Endothelial cell of umbilical vein (primary cell): ENCODE data around the gene AK8. TPM values are rescaled to one million over a fixed set of nuclear protein-coding genes. Genes with fewer than 3 reads are reported as not detected.

Source experiments
- BruUV-seq: library from RNA; stranded (reverse); fragments of 400-500 nt; replicated peaks from 2 replicates; lab custom pipeline; 2021; lab: Mats Ljungman, UMichigan
- CTCF ChIA-PET: fragments of 300-600, 350-600 bp; sonication (Branson Sonifier 250); formaldehyde crosslinking; loops from one replicate; lab custom pipeline; 2021; ENCODE audit warnings: antibody characterized with exemption, inconsistent platforms; lab: Charles Lee
- POLR2A ChIA-PET: fragments of 300-600, 350-600 bp; sonication (Branson Sonifier 250); formaldehyde crosslinking; loops from one replicate; lab custom pipeline; 2021; ENCODE audit warnings: antibody characterized with exemption, inconsistent platforms; lab: Charles Lee
- DNase-seq: peaks from one replicate; pipeline ENCODE4 v3.0.0-alpha.2; 2011; ENCODE audit warnings: low read depth, low spot score
- FAIRE-seq: peaks from 2 replicates; lab custom pipeline; 2011; peaks lifted over from hg19 to GRCh38; lab: Jason Lieb, UNC
- H2AFZ ChIP-seq: 2 replicates; pipeline ENCODE4 v1.6.0; 2012; ENCODE audit warnings: low read depth, low read length, control low read depth, inconsistent platforms
- H3K27ac ChIP-seq: 2 replicates; pipeline ENCODE4 v1.5.1; 2011; ENCODE audit warnings: low read depth, mild to moderate bottlenecking, control low read depth, low read length, moderate library complexity; ENCODE audit not compliant: insufficient read depth
- H3K27me3 ChIP-seq, 2 experiments: 2 replicates each; pipeline versions ENCODE4 v1.6.0 to v1.6.1; 2011; ENCODE audit warnings: low read length in 2 of 2, mixed read lengths in 1 of 2; ENCODE audit not compliant: control insufficient read depth in 2 of 2, insufficient read depth in 2 of 2
- H3K36me3 ChIP-seq, 2 experiments: 2 replicates in 1 of 2; 3 replicates in 1 of 2; pipeline ENCODE4 v1.5.1; 2011; ENCODE audit warnings: low read length in 2 of 2, mild to moderate bottlenecking in 1 of 2, moderate library complexity in 1 of 2; ENCODE audit not compliant: control insufficient read depth in 2 of 2, insufficient read depth in 2 of 2; ENCODE audit errors: extremely low read depth in 1 of 2
- H3K4me1 ChIP-seq: 3 replicates; pipeline ENCODE4 v1.5.1; 2011; ENCODE audit warnings: mild to moderate bottlenecking, low read length; ENCODE audit not compliant: control insufficient read depth, insufficient read depth; ENCODE audit errors: extremely low read depth
- H3K4me2 ChIP-seq: 2 replicates; pipeline ENCODE4 v1.6.1; 2011; ENCODE audit warnings: low read length, control low read depth, mixed read lengths; ENCODE audit not compliant: insufficient read depth
- H3K4me3 ChIP-seq, 3 experiments: fragments of 200-600 bp in 1 of 3; sonication (generic), shearing (Covaris generic) in 1 of 3; replicated peaks in 1 of 3; 2 replicates each; pipeline ENCODE4 v1.5.1; 2011 to 2016; ENCODE audit warnings: control low read depth in 3 of 3, low read length in 3 of 3, mild to moderate bottlenecking in 2 of 3, inconsistent platforms in 1 of 3, low read depth in 1 of 3, moderate library complexity in 1 of 3; ENCODE audit not compliant: insufficient read depth in 1 of 3
- H3K79me2 ChIP-seq: 2 replicates; pipeline ENCODE4 v1.6.0; 2012; ENCODE audit warnings: low read length, inconsistent platforms; ENCODE audit not compliant: control insufficient read depth, insufficient read depth
- H3K9ac ChIP-seq: replicated peaks from 2 replicates; pipeline ENCODE3; 2011; ENCODE audit warnings: low read length, control low read depth; ENCODE audit not compliant: insufficient read depth; ENCODE audit errors: extremely low read depth
- H3K9me1 ChIP-seq: replicated peaks from 3 replicates; pipeline ENCODE4 v1.6.0; 2011; ENCODE audit warnings: mild to moderate bottlenecking, low read length; ENCODE audit not compliant: control insufficient read depth, insufficient read depth; ENCODE audit errors: extremely low read depth
- H3K9me3 ChIP-seq: replicated peaks from 2 replicates; pipeline ENCODE4 v1.5.1; 2012; ENCODE audit warnings: low read length, inconsistent platforms; ENCODE audit not compliant: control insufficient read depth, insufficient read depth
- H4K20me1 ChIP-seq: replicated peaks from 2 replicates; pipeline ENCODE3; 2011; ENCODE audit warnings: mild to moderate bottlenecking, low read length; ENCODE audit not compliant: control insufficient read depth, insufficient read depth; ENCODE audit errors: extremely low read depth
- CTCF ChIP-seq, 2 donors: IDR thresholded peaks; 1 replicate in 1 of 2; 2 replicates in 1 of 2; pipeline ENCODE4 v1.5.1; 2011; ENCODE audit warnings: low read length in 2 of 2, mild to moderate bottlenecking in 2 of 2, moderate library complexity in 2 of 2, control low read depth in 1 of 2, inconsistent platforms in 1 of 2, low read depth in 1 of 2; ENCODE audit not compliant: insufficient read depth in 1 of 2; ENCODE audit errors: extremely low read depth in 1 of 2
- EZH2 ChIP-seq: IDR thresholded peaks from 2 replicates; pipeline ENCODE4 v1.6.1; 2012; ENCODE audit warnings: borderline replicate concordance, low read depth, mild to moderate bottlenecking, moderate library complexity, low read length, inconsistent platforms; ENCODE audit not compliant: severe bottlenecking
- FOS ChIP-seq: IDR thresholded peaks from 2 replicates; pipeline ENCODE4 v1.6.1; 2011; ENCODE audit warnings: mild to moderate bottlenecking, low read length, moderate library complexity, borderline replicate concordance; ENCODE audit not compliant: insufficient read depth
- GATA2 ChIP-seq: IDR thresholded peaks from 2 replicates; pipeline ENCODE4 v1.7.0; 2011; ENCODE audit warnings: low read depth, mild to moderate bottlenecking, moderate library complexity, mixed read lengths, low read length; ENCODE audit not compliant: insufficient read length, insufficient read depth
- JUN ChIP-seq: IDR thresholded peaks from 2 replicates; pipeline ENCODE4 v1.6.1; 2011; ENCODE audit warnings: borderline replicate concordance, low read depth; ENCODE audit not compliant: insufficient read length, insufficient read depth
- MAX ChIP-seq: IDR thresholded peaks from 2 replicates; pipeline ENCODE4 v1.6.1; 2011; ENCODE audit not compliant: insufficient read depth, insufficient read length
- MYC ChIP-seq: IDR thresholded peaks from one replicate; pipeline ENCODE4 v1.6.1; 2011; ENCODE audit warnings: mild to moderate bottlenecking, low read depth, low read length
- POLR2A ChIP-seq: IDR thresholded peaks from 2 replicates; pipeline ENCODE4 v1.6.1; 2012; ENCODE audit warnings: low read depth, mild to moderate bottlenecking, control low read depth, low read length
- POLR2AphosphoS5 ChIP-seq: IDR thresholded peaks from 2 replicates; pipeline ENCODE4 v1.6.1; 2012; ENCODE audit warnings: low read depth, mild to moderate bottlenecking, control low read depth, low read length, moderate library complexity; ENCODE audit not compliant: insufficient read depth
- dilution Hi-C: fragments of 300-500 bp; cut with MboI; formaldehyde crosslinking; loops from one replicate; pipeline ENCODE4 v1.15.0; 2019; ENCODE audit warnings: low sequenced_read_pairs; ENCODE audit not compliant: extremely low pct_ligation_motif_present
- intact Hi-C: fragments of 100-400 bp; cut with micrococcal nuclease; formaldehyde crosslinking; loops from one replicate; pipeline ENCODE4 v1.10.0; 2022
- polyA plus RNA-seq, 4 experiments: library from polyadenylated mRNA; depleted of rRNA in 3 of 4; stranded (reverse) in 3 of 4; unstranded in 1 of 4; fragments of >200 nt; gene quantifications; 2 replicates each; pipeline versions ENCODE4 v1.2.1 to v1.2.3, GENCODE V29; 2011 to 2012; ENCODE audit warnings: missing spikeins in 1 of 4
- total RNA-seq: library from RNA; stranded (reverse); gene quantifications from 2 replicates; pipeline ENCODE4 v1.2.3, GENCODE V29; 2021

Gene AK8
- total and polyA plus RNA-seq, 2 donors (not counting 3 experiments of a cell fraction or from before 2014, with no cell fraction given): 0.06 TPM; not detected in 1

- TF ChIP-seq FOS: no peak
- no peak for TF ChIP-seq GATA2
- no peak for TF ChIP-seq JUN
- no peak for TF ChIP-seq MYC
- TF ChIP-seq EZH2: no peak
- TF ChIP-seq POLR2AphosphoS5: no peak
- no peak for TF ChIP-seq POLR2A
- TF ChIP-seq CTCF (IDR thresholded peaks at IDR 0.05; ENCODE audit: extremely low read depth in 1 of 2, insufficient read depth in 1 of 2, low read depth in 1 of 2, low read length in 2 of 2): no peak
- TF ChIP-seq MAX: no peak
- Histone ChIP-seq H3K79me2 (no peaks in the 10 kb centered on the region), H4K20me1 (no peaks in the 10 kb centered on the region), H3K36me3 (no peaks in the 10 kb centered on the region), H3K27ac (no peak overlapping the region), H3K9me1 (no peaks in the 10 kb centered on the region), H3K4me3 (no peak overlapping the region), H3K4me1 (no peaks in the 10 kb centered on the region), H3K27me3 (no peaks in the 10 kb centered on the region), H3K9me3 (no peaks in the 10 kb centered on the region), H2AFZ (no peak overlapping the region), H3K9ac (no peak overlapping the region), H3K4me2 (no peak overlapping the region)
- POLR2A ChIA-PET: no interaction called here
- intact Hi-C loops (no loop called here), dilution Hi-C loops (no loop called here)
- CTCF ChIA-PET: no interaction called here
- FAIRE-seq: no peak
- no TSS peak for BruUV-seq
- no peak for DNase-seq
These were observed 21.1 kb downstream of the AK8 start for GRCh38 chr9:132857031-132857430.
